ENCODE measurements around the gene SPEN. TPM values are rescaled to one million over a fixed set of nuclear protein-coding genes. Genes with fewer than 3 reads are reported as not detected.

The SPEN gene
- total and polyA plus RNA-seq, 2 of the 13 experiments (the other 11 are each of a cell fraction or from before 2014, with no cell fraction given) = 4.8 to 14.0 TPM

- peak; percentile 60 for TF ChIP-seq POLR2AphosphoS5 (IDR thresholded peaks at IDR 0.05; ENCODE audit: low read depth, low read length)
- peak; percentile 62; the same call in 1 of the 2 replicates for TF ChIP-seq ARID2 (CRISPR knock-in tag; IDR thresholded peaks at IDR 0.05; ENCODE audit: borderline replicate concordance)
- peak; percentile 55 for TF ChIP-seq ZFX (CRISPR knock-in tag; IDR thresholded peaks at IDR 0.05; ENCODE audit: low read depth)
- 0 out of 2 replicates have a peak, but pooled peaks have one; percentile 35 for TF ChIP-seq SNAPC4 (CRISPR knock-in tag; IDR thresholded peaks at IDR 0.05)
- TF ChIP-seq ZNF143 (CRISPR knock-in tag; IDR thresholded peaks at IDR 0.05) = 0 out of 2 replicates have a peak, but pooled peaks have one; percentile 13
- TF ChIP-seq ZNF350 (CRISPR knock-in tag; IDR thresholded peaks at IDR 0.05; ENCODE audit: borderline replicate concordance, low read depth) = peak; percentile 78
- peak; percentile 36; the same call in 1 of the 2 replicates for TF ChIP-seq ZFY (CRISPR knock-in tag; IDR thresholded peaks at IDR 0.05)
- TF ChIP-seq FOXP4 (CRISPR knock-in tag; IDR thresholded peaks at IDR 0.05) = peak; percentile 71
- TF ChIP-seq RBFOX2 (IDR thresholded peaks at IDR 0.05; ENCODE audit: low read depth, low read length) = peak; percentile 67
- TF ChIP-seq MEIS2 (CRISPR knock-in tag; IDR thresholded peaks at IDR 0.05) = peak; percentile 78; the same call in 1 of the 2 replicates
- 0 out of 2 replicates have a peak, but pooled peaks have one; percentile 5 for TF ChIP-seq SMYD3 (CRISPR knock-in tag; IDR thresholded peaks at IDR 0.05)
- TF ChIP-seq ZNF430 (CRISPR knock-in tag; IDR thresholded peaks at IDR 0.05) = peak; percentile 82
- 0 out of 2 replicates have a peak, but pooled peaks have one; percentile 30 for TF ChIP-seq ZNF121 (CRISPR knock-in tag; IDR thresholded peaks at IDR 0.05)
- 0 out of 2 replicates have a peak, but pooled peaks have one; percentile 30 for TF ChIP-seq PHF20 (CRISPR knock-in tag; IDR thresholded peaks at IDR 0.05)
- TF ChIP-seq HDAC2 (CRISPR knock-in tag; IDR thresholded peaks at IDR 0.05) = 0 out of 2 replicates have a peak, but pooled peaks have one; percentile 27
- TF ChIP-seq KMT2A (CRISPR knock-in tag; IDR thresholded peaks at IDR 0.05) = peak; percentile 79; the same call in 1 of the 2 replicates
- TF ChIP-seq FOXO1 (CRISPR knock-in tag; IDR thresholded peaks at IDR 0.05) = peak; percentile 62; the same call in 1 of the 2 replicates
- peak; percentile 79 for TF ChIP-seq YY1 (IDR thresholded peaks at IDR 0.05; ENCODE audit: insufficient read depth, insufficient replicate concordance, low read depth, low read length)
- no peak for TF ChIP-seq ATRX (CRISPR knock-in tag; IDR thresholded peaks at IDR 0.05; ENCODE audit: borderline replicate concordance)
- TF ChIP-seq ZNF773 (CRISPR knock-in tag; IDR thresholded peaks at IDR 0.05; ENCODE audit: borderline replicate concordance) = peak; percentile 65; the same call in 1 of the 2 replicates
- peak; percentile 86; the same call in 1 of the 2 replicates for TF ChIP-seq MEIS1 (CRISPR knock-in tag; IDR thresholded peaks at IDR 0.05; ENCODE audit: borderline replicate concordance)
Measured at GRCh38 chr1:15848929-15849774, 1.6 kb downstream of the SPEN start (continued).
